Calu3 (cell line): Measurements from ENCODE around the gene CYP24A1. TPM values are rescaled to one million over a fixed set of nuclear protein-coding genes. Genes with fewer than 3 reads are reported as not detected.

ENCODE experiments used
- BruUV-seq: library from RNA; stranded (reverse); fragments of 400-500 nt; replicated peaks from 2 replicates; lab custom pipeline; 2021; lab: Mats Ljungman, UMichigan
- CTCF ChIA-PET: fragments of 300-600 bp; sonication (Branson Sonifier 250); formaldehyde crosslinking; loops from one replicate; lab custom pipeline; 2022; ENCODE audit warnings: antibody characterized with exemption; lab: Charles Lee
- DNase-seq: peaks from one replicate; pipeline ENCODE4 v3.0.0; 2022
- H3K27ac Mint-ChIP-seq: one replicate; pipeline ENCODE4 v1.8.0; 2022; ENCODE audit warnings: mixed read lengths; ENCODE audit not compliant: unreplicated experiment
- H3K27me3 Mint-ChIP-seq: one replicate; pipeline ENCODE4 v1.8.0; 2022; ENCODE audit warnings: mixed read lengths; ENCODE audit not compliant: unreplicated experiment
- H3K36me3 Mint-ChIP-seq: one replicate; pipeline ENCODE4 v1.8.0; 2022; ENCODE audit warnings: mild to moderate bottlenecking, moderate library complexity, mixed read lengths; ENCODE audit not compliant: insufficient read depth, unreplicated experiment
- H3K4me1 Mint-ChIP-seq: one replicate; pipeline ENCODE4 v1.8.0; 2022; ENCODE audit warnings: mild to moderate bottlenecking, low read depth, mixed read lengths; ENCODE audit not compliant: unreplicated experiment
- H3K4me3 Mint-ChIP-seq: one replicate; pipeline ENCODE4 v1.8.0; 2022; ENCODE audit warnings: mild to moderate bottlenecking, low read depth, moderate library complexity, mixed read lengths; ENCODE audit not compliant: unreplicated experiment
- H3K9me3 Mint-ChIP-seq: one replicate; pipeline ENCODE4 v1.8.0; 2022; ENCODE audit warnings: low read depth, mixed read lengths; ENCODE audit not compliant: unreplicated experiment
- intact Hi-C: fragments of 100-400 bp; cut with micrococcal nuclease; formaldehyde crosslinking; loops from one replicate; pipeline ENCODE4 v1.10.0; 2022; ENCODE audit not compliant: unreplicated experiment
- total RNA-seq: library from RNA; stranded (reverse); gene quantifications from 2 replicates; pipeline ENCODE4 v1.2.3, GENCODE V29; 2022
- TF ChIP-seq, protein P1 (sequence below): fragments of 200-600 bp; IDR thresholded peaks from one replicate; pipeline ENCODE4 v1.8.0; 2022; ENCODE audit warnings: antibody characterized with exemption; ENCODE audit not compliant: unreplicated experiment

Gene CYP24A1
- total RNA-seq, 1 experiment from 2014 or later, result 665 TPM

GRCh38 chr20:54116550-54117235, 57.1 kb downstream of the CYP24A1 start:
- Mint-ChIP-seq H3K9me3 (peaks cover 4% of the 10 kb centered on the region), H3K27ac (peak overlapping the region; percentile 96), H3K36me3 (peaks cover 50% of the 10 kb centered on the region), H3K4me3 (no peak overlapping the region), H3K27me3 (no peaks in the 10 kb centered on the region), H3K4me1 (peaks cover 84% of the 10 kb centered on the region)
- no TSS peak for BruUV-seq
- CTCF ChIA-PET, result interaction anchor here (1.1 to 1.9 kb wide), 6 partner anchors 11 to 177 kb away, joined by 3 to 17 read pairs (median 4); no protein-coding TSS in a partner anchor
- TF ChIP-seq, protein P1, sequence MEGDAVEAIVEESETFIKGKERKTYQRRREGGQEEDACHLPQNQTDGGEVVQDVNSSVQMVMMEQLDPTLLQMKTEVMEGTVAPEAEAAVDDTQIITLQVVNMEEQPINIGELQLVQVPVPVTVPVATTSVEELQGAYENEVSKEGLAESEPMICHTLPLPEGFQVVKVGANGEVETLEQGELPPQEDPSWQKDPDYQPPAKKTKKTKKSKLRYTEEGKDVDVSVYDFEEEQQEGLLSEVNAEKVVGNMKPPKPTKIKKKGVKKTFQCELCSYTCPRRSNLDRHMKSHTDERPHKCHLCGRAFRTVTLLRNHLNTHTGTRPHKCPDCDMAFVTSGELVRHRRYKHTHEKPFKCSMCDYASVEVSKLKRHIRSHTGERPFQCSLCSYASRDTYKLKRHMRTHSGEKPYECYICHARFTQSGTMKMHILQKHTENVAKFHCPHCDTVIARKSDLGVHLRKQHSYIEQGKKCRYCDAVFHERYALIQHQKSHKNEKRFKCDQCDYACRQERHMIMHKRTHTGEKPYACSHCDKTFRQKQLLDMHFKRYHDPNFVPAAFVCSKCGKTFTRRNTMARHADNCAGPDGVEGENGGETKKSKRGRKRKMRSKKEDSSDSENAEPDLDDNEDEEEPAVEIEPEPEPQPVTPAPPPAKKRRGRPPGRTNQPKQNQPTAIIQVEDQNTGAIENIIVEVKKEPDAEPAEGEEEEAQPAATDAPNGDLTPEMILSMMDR, result no peak
- DNase-seq, result no peak
- intact Hi-C loops, result no loop called here

DNA sequence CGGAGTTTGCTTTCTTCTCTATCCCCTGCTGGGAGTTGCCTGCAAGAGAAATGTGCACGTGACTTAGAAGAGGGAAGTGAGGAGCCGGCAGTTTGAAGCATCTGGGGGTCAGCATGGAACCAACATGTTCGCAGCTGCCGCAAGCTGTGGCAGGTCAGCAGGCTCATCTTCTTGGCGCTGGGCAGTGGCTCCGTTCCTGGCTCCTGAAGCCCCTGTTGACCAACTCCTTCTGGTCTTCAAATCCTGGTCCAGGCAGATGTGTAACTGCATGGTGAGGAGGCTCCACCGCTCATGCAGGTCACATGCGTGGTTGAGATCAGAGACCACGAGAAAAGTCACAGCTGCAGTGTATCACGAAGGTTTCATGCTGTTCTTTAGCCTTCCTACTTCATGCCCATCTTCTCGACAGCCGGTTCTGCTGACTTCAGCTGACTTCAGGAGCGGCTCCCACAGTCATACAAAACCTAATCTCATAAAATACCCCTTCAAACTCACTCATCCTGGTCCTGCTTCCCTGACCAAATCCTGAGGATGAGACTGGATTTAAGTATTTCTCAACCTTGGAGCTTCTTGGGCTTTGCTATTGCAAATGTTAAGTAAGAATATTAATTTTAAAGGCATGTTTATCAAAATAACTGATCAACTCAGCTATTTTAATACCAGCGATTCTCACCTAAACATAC, 58.5 kb downstream of the CYP24A1 start:
- Mint-ChIP-seq H3K27ac (peak overlapping the region; percentile 96), H3K36me3 (peaks cover 53% of the 10 kb centered on the region), H3K4me1 (peaks cover 91% of the 10 kb centered on the region), H3K4me3 (peak overlapping the region; percentile 1), H3K9me3 (peaks cover 7% of the 10 kb centered on the region), H3K27me3 (no peaks in the 10 kb centered on the region)
- CTCF ChIA-PET, result interaction anchor here (0.7 to 1.9 kb wide), 8 partner anchors 8 to 176 kb away, joined by 3 to 17 read pairs (median 4); no protein-coding TSS in a partner anchor
- BruUV-seq, result TSS peak; percentile 93
- intact Hi-C loops, result loop anchor here (1.0 kb wide), 1 partner anchor 8 kb away; no protein-coding TSS in a partner anchor
- TF ChIP-seq, protein P1, result no peak
- DNase-seq, result no peak

DNA sequence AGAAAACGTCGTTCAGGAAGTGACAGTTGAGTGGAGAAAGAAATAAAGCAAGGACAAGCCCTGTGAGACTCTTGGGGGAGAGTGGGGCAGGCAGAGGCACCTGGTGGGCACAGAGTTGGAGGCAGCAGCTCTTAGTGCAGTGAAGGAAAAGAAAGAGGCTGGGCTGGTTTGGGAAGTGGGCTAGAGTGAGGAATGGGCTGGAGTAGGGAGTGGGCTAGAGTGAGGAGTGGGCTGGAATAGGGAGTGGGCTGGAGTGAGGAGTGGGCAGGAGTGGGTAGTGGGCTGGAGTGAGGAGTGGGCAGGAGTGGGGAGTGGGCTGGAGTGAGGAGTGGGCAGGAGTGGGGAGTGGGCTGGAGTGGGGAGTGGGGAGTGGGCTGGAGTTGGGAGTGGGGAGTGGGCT, 59.7 kb downstream of the CYP24A1 start:
- Mint-ChIP-seq H3K27ac (peak overlapping the region; percentile 96), H3K27me3 (no peaks in the 10 kb centered on the region), H3K36me3 (peaks cover 50% of the 10 kb centered on the region), H3K4me1 (peaks cover 86% of the 10 kb centered on the region), H3K4me3 (peak overlapping the region; percentile 7), H3K9me3 (peaks cover 7% of the 10 kb centered on the region)
- TF ChIP-seq, protein P1, result no peak
- BruUV-seq, result no TSS peak
- no peak for DNase-seq
- intact Hi-C loops, result no loop called here
- CTCF ChIA-PET, result no interaction called here

GRCh38 chr20:54113566-54113965, 60.2 kb downstream of the CYP24A1 start:
- Mint-ChIP-seq H3K27me3 (no peaks in the 10 kb centered on the region), H3K4me1 (peaks cover 83% of the 10 kb centered on the region), H3K27ac (peak overlapping the region; percentile 96), H3K4me3 (peak overlapping the region; percentile 7), H3K9me3 (peaks cover 7% of the 10 kb centered on the region), H3K36me3 (peaks cover 47% of the 10 kb centered on the region)
- BruUV-seq, result no TSS peak
- no peak for DNase-seq
- intact Hi-C loops, result loop anchor here (2.0 kb wide), 1 partner anchor 19 kb away; no protein-coding TSS in a partner anchor
- CTCF ChIA-PET, result no interaction called here
- TF ChIP-seq, protein P1, result no peak
